Keratinocyte (primary cell): ENCODE measurements around the gene RPS18. TPM values are rescaled to one million over a fixed set of nuclear protein-coding genes. Genes with fewer than 3 reads are reported as not detected.

Source experiments
- DNase-seq: peaks from one replicate; pipeline ENCODE4 v3.0.0-alpha.2; 2011; ENCODE audit warnings: low read depth, missing footprints, low spot score
- FAIRE-seq: peaks from 2 replicates; lab custom pipeline; 2011; peaks lifted over from hg19 to GRCh38; lab: Jason Lieb, UNC
- H2AFZ ChIP-seq: 2 replicates; pipeline ENCODE4 v1.6.0; 2012; ENCODE audit warnings: low read length, control low read depth, inconsistent platforms; ENCODE audit not compliant: control insufficient read depth
- H3K27ac ChIP-seq: 2 replicates; pipeline ENCODE4 v1.5.1; 2011; ENCODE audit warnings: low read length; ENCODE audit not compliant: control insufficient read depth, insufficient read depth
- H3K27me3 ChIP-seq: 3 replicates; pipeline ENCODE4 v1.6.0; 2011; ENCODE audit warnings: low read length; ENCODE audit not compliant: control insufficient read depth, insufficient read depth; ENCODE audit errors: extremely low read depth
- H3K36me3 ChIP-seq, 2 experiments: 2 replicates in 1 of 2; 3 replicates in 1 of 2; pipeline ENCODE4 v1.5.1; 2011; ENCODE audit warnings: low read length in 2 of 2, mild to moderate bottlenecking in 1 of 2; ENCODE audit not compliant: control insufficient read depth in 2 of 2, insufficient read depth in 2 of 2; ENCODE audit errors: extremely low read depth in 1 of 2
- H3K4me1 ChIP-seq: 3 replicates; pipeline ENCODE4 v1.5.1; 2011; ENCODE audit warnings: low read length; ENCODE audit not compliant: control insufficient read depth, insufficient read depth; ENCODE audit errors: extremely low read depth
- H3K4me2 ChIP-seq: 3 replicates; pipeline ENCODE4 v1.6.0; 2011; ENCODE audit warnings: low read depth, low read length; ENCODE audit not compliant: control insufficient read depth, insufficient read depth; ENCODE audit errors: extremely low read depth
- H3K4me3 ChIP-seq, 3 experiments: fragments of 200-600 bp in 1 of 3; sonication (generic) in 1 of 3; 2 replicates in 2 of 3; 3 replicates in 1 of 3; pipeline ENCODE4 v1.5.1; 2011 to 2016; ENCODE audit warnings: low read length in 3 of 3, mild to moderate bottlenecking in 3 of 3, control low read depth in 2 of 3, inconsistent platforms in 1 of 3, low read depth in 1 of 3, mixed read lengths in 1 of 3, mixed run types in 1 of 3, moderate library complexity in 1 of 3; ENCODE audit not compliant: control insufficient read depth in 2 of 3, insufficient read depth in 2 of 3; ENCODE audit errors: extremely low read depth in 1 of 3
- H3K79me2 ChIP-seq: 2 replicates; pipeline ENCODE4 v1.6.0; 2012; ENCODE audit warnings: low read length; ENCODE audit not compliant: control insufficient read depth, insufficient read depth
- H3K9ac ChIP-seq: 3 replicates; pipeline ENCODE4 v1.6.0; 2011; ENCODE audit warnings: low read length; ENCODE audit not compliant: control insufficient read depth, insufficient read depth; ENCODE audit errors: extremely low read depth
- H3K9me1 ChIP-seq: 3 replicates; pipeline ENCODE4 v1.6.0; 2011; ENCODE audit warnings: low read length; ENCODE audit not compliant: control insufficient read depth, insufficient read depth; ENCODE audit errors: extremely low read depth
- H3K9me3 ChIP-seq: 2 replicates; pipeline ENCODE4 v1.5.1; 2012; ENCODE audit warnings: low read depth, low read length; ENCODE audit not compliant: control insufficient read depth
- H4K20me1 ChIP-seq: 3 replicates; pipeline ENCODE4 v1.6.0; 2011; ENCODE audit warnings: low read length; ENCODE audit not compliant: control insufficient read depth, insufficient read depth; ENCODE audit errors: extremely low read depth
- EZH2 ChIP-seq: IDR thresholded peaks from one replicate; pipeline ENCODE4 v1.6.1; 2012; ENCODE audit warnings: inconsistent platforms, mild to moderate bottlenecking, low read length, moderate library complexity
- dilution Hi-C: fragments of 300-500 bp; cut with MboI; formaldehyde crosslinking; loops from one replicate; pipeline ENCODE4 v1.7.0; 2020; ENCODE audit warnings: low sequenced_read_pairs; ENCODE audit not compliant: extremely low pct_ligation_motif_present
- polyA plus RNA-seq, 5 experiments: library from polyadenylated mRNA; depleted of rRNA in 3 of 5; stranded (reverse) in 3 of 5; stranded (forward) in 1 of 5; unstranded in 1 of 5; fragments of >200 nt; gene quantifications; 1 replicate in 1 of 5; 2 replicates in 3 of 5; 3 replicates in 1 of 5; pipeline versions ENCODE4 v1.2.1 to v1.2.3, GENCODE V29; 2011 to 2012; ENCODE audit warnings: missing spikeins in 2 of 5, low read depth in 1 of 5, low replicate concordance in 1 of 5
- TF ChIP-seq, protein P1 (sequence below), 3 experiments: IDR thresholded peaks in 1 of 3; conservative IDR thresholded peaks in 1 of 3; optimal IDR thresholded peaks in 1 of 3; 2 replicates in 2 of 3; 3 replicates in 1 of 3; pipeline versions ENCODE3 to v1.5.1; 2011; ENCODE audit warnings: low read length in 3 of 3, mild to moderate bottlenecking in 3 of 3, moderate library complexity in 2 of 3, control low read depth in 1 of 3, inconsistent platforms in 1 of 3; ENCODE audit not compliant: insufficient read depth in 2 of 3; ENCODE audit errors: extremely low read depth in 1 of 3

Gene RPS18
- polyA plus RNA-seq, 1 donor (not counting 4 experiments of a cell fraction or from before 2014, with no cell fraction given) = 6,374 TPM

DNA sequence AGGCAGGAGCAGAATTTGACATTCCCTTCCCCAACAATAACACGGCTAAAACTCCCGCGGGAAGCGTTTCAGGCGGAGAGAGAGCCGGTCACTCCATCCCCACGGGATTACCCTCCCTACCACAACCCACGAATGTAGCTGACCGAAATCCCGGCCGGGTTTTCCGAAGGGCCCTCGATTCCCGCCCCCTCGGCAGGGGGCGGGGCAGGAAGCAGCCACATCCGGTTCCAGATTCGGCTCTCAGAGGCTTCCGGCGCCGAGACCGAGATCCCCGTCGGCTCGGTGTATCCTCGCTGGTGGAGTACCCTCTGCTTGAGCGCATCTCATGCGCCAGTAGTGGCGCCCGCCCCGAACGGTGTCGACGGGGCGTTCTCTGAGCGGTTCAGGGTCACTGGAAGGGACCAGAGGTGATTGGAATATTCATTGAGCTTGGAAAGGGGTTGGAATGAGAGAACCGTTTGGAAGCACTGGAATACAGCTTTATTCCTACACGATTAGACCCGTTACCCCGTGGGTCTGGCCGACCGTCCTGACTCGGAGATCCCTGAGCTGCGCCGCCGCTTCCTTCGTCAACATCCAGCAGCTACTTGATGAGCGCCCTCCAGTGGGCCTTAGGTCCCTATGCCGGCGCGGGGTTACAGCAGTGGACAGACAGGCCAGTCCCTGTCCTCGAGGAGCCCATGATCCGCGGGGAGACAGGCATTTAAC, 27.5 kb downstream of the RPS18 start:
- Histone ChIP-seq H2AFZ (peak overlapping the region; percentile 64), H3K36me3 (peaks cover 18 to 29% of the 10 kb centered on the region in 2 experiments), H3K9ac (peak overlapping the region; percentile 88), H3K9me1 (no peaks in the 10 kb centered on the region), H3K4me2 (peak overlapping the region; percentile 89), H3K4me3 (peak overlapping the region; percentile 70 to 93 (median 91)), H3K4me1 (peaks cover 14% of the 10 kb centered on the region), H3K27me3 (no peaks in the 10 kb centered on the region), H3K27ac (peak overlapping the region; percentile 89), H3K79me2 (peaks cover 24% of the 10 kb centered on the region), H4K20me1 (no peaks in the 10 kb centered on the region), H3K9me3 (no peaks in the 10 kb centered on the region)
- dilution Hi-C loops = no loop called here
- DNase-seq (no peak), FAIRE-seq (peak; percentile 44)
- TF ChIP-seq EZH2 = no peak
- TF ChIP-seq, protein P1, sequence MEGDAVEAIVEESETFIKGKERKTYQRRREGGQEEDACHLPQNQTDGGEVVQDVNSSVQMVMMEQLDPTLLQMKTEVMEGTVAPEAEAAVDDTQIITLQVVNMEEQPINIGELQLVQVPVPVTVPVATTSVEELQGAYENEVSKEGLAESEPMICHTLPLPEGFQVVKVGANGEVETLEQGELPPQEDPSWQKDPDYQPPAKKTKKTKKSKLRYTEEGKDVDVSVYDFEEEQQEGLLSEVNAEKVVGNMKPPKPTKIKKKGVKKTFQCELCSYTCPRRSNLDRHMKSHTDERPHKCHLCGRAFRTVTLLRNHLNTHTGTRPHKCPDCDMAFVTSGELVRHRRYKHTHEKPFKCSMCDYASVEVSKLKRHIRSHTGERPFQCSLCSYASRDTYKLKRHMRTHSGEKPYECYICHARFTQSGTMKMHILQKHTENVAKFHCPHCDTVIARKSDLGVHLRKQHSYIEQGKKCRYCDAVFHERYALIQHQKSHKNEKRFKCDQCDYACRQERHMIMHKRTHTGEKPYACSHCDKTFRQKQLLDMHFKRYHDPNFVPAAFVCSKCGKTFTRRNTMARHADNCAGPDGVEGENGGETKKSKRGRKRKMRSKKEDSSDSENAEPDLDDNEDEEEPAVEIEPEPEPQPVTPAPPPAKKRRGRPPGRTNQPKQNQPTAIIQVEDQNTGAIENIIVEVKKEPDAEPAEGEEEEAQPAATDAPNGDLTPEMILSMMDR (optimal IDR thresholded peaks at IDR 0.05 in 1 of 3, IDR thresholded peaks at IDR 0.05 in 1 of 3, conservative IDR thresholded peaks at IDR 0.05 in 1 of 3; ENCODE audit: extremely low read depth in 1 of 3, insufficient read depth in 2 of 3, low read length in 3 of 3) = peak in 2 of 3 experiments; percentile 70 to 85

- Histone ChIP-seq H3K9me3 (no peaks in the 10 kb centered on the region), H3K27me3 (no peaks in the 10 kb centered on the region), H3K36me3 (peaks cover 22 to 25% of the 10 kb centered on the region in 2 experiments), H2AFZ (no peak overlapping the region), H3K4me3 (no peak overlapping the region), H3K9me1 (no peaks in the 10 kb centered on the region), H3K9ac (no peak overlapping the region), H3K27ac (no peak overlapping the region), H4K20me1 (no peaks in the 10 kb centered on the region), H3K4me2 (no peak overlapping the region), H3K79me2 (peaks cover 34% of the 10 kb centered on the region), H3K4me1 (peaks cover 12% of the 10 kb centered on the region)
- FAIRE-seq (no peak), DNase-seq (no peak)
- dilution Hi-C loops = no loop called here
- TF ChIP-seq EZH2 = no peak
These were observed 30.0 kb downstream of the RPS18 start for GRCh38 chr6:33301877-33302276.
